Calu3 (cell line): ENCODE results near the gene CLEC2D. TPM values are rescaled to one million over a fixed set of nuclear protein-coding genes. Genes with fewer than 3 reads are reported as not detected.
A peak's percentile ranks its signal among the peaks of the same experiment; 100 is the strongest.
"Not testable (repeated sequence)": the region's sequence is repeated elsewhere in the genome, so short reads cannot be mapped to it uniquely, and the experiment has no call there.

ENCODE experiments used
- BruUV-seq: library from RNA; stranded (reverse); fragments of 400-500 nt; replicated peaks from 2 replicates; lab custom pipeline; 2021; lab: Mats Ljungman, UMichigan
- CTCF ChIA-PET: fragments of 300-600 bp; sonication (Branson Sonifier 250); formaldehyde crosslinking; loops from one replicate; lab custom pipeline; 2022; ENCODE audit warnings: antibody characterized with exemption; lab: Charles Lee
- DNase-seq: peaks from one replicate; pipeline ENCODE4 v3.0.0; 2022
- H3K27ac Mint-ChIP-seq: one replicate; pipeline ENCODE4 v1.8.0; 2022; ENCODE audit warnings: mixed read lengths; ENCODE audit not compliant: unreplicated experiment
- H3K27me3 Mint-ChIP-seq: one replicate; pipeline ENCODE4 v1.8.0; 2022; ENCODE audit warnings: mixed read lengths; ENCODE audit not compliant: unreplicated experiment
- H3K36me3 Mint-ChIP-seq: one replicate; pipeline ENCODE4 v1.8.0; 2022; ENCODE audit warnings: mild to moderate bottlenecking, moderate library complexity, mixed read lengths; ENCODE audit not compliant: insufficient read depth, unreplicated experiment
- H3K4me1 Mint-ChIP-seq: one replicate; pipeline ENCODE4 v1.8.0; 2022; ENCODE audit warnings: mild to moderate bottlenecking, low read depth, mixed read lengths; ENCODE audit not compliant: unreplicated experiment
- H3K4me3 Mint-ChIP-seq: one replicate; pipeline ENCODE4 v1.8.0; 2022; ENCODE audit warnings: mild to moderate bottlenecking, low read depth, moderate library complexity, mixed read lengths; ENCODE audit not compliant: unreplicated experiment
- H3K9me3 Mint-ChIP-seq: one replicate; pipeline ENCODE4 v1.8.0; 2022; ENCODE audit warnings: low read depth, mixed read lengths; ENCODE audit not compliant: unreplicated experiment
- CTCF ChIP-seq: fragments of 200-600 bp; IDR thresholded peaks from one replicate; pipeline ENCODE4 v1.8.0; 2022; ENCODE audit warnings: antibody characterized with exemption; ENCODE audit not compliant: unreplicated experiment
- intact Hi-C: fragments of 100-400 bp; cut with micrococcal nuclease; formaldehyde crosslinking; loops from one replicate; pipeline ENCODE4 v1.10.0; 2022; ENCODE audit not compliant: unreplicated experiment
- total RNA-seq: library from RNA; stranded (reverse); gene quantifications from 2 replicates; pipeline ENCODE4 v1.2.3, GENCODE V29; 2022

The CLEC2D gene
- total RNA-seq, 1 experiment from 2014 or later, result 5.8 TPM

DNA sequence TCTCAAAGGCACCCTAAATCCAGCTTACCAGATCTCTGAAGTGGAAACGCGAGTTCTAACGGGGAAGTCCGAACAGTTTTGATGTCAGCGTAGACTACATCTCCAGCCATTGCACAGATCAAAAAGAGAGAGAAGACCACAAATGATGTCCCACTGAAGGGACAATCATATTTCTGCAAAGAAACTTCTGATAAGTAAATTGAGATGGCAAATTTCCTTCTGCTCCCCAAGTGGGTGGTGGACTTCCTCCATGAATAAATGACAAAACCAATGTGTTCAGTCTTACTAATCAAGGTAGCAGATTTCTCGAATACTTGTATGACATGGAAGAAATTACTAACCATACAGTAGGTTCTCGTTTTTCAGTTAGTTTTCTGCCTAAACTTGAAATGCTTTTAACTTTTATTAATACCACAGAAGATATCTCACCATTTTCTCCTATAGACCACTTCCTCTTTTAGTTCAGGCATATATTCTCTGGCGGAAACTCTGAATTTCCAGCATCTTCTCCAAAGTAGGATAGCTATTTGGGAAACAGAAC, 63.5 kb downstream of the CLEC2D start, which contains the start of gene CLECL1:
Gene CLECL1 (minus strand): TSS at position 177 of the 541 bp plus-strand sequence.
- Mint-ChIP-seq H3K36me3 (no peaks in the 10 kb centered on the region), H3K9me3 (no peaks in the 10 kb centered on the region), H3K4me3 (no peak within 1 kb of the TSS), H3K27me3 (no peaks in the 10 kb centered on the region), H3K27ac (no peak within 1 kb of the TSS), H3K4me1 (peaks cover 9% of the 10 kb centered on the region)
- intact Hi-C loops, result no loop called here
- CTCF ChIA-PET, result no interaction called here
- DNase-seq, result no peak
- no peak for TF ChIP-seq CTCF
- no TSS peak for BruUV-seq

- TF ChIP-seq CTCF, result no peak
- intact Hi-C loops, result no loop called here
- Mint-ChIP-seq H3K4me3 (no peak overlapping the region), H3K4me1 (peaks cover 15% of the 10 kb centered on the region), H3K36me3 (peaks cover 5% of the 10 kb centered on the region), H3K27ac (no peak overlapping the region), H3K9me3 (no peaks in the 10 kb centered on the region), H3K27me3 (no peaks in the 10 kb centered on the region)
- DNase-seq, result no peak
- CTCF ChIA-PET, result no interaction called here
- no TSS peak for BruUV-seq
Observed at GRCh38 chr12:9735601-9736000, 66.1 kb downstream of the CLEC2D start.

GRCh38 chr12:9736936-9737705, 67.6 kb downstream of the CLEC2D start:
- no peak overlapping the region for H3K27ac Mint-ChIP-seq
- H3K4me1 Mint-ChIP-seq, result peaks cover 25% of the 10 kb centered on the region
- BruUV-seq, result no TSS peak
- no peaks in the 10 kb centered on the region for H3K9me3 Mint-ChIP-seq
- CTCF ChIA-PET, result no interaction called here
- H3K4me3 Mint-ChIP-seq, result no peak overlapping the region
- H3K27me3 Mint-ChIP-seq, result no peaks in the 10 kb centered on the region
- TF ChIP-seq CTCF, result no peak
- no peak for DNase-seq
- intact Hi-C loops, result no loop called here
- peaks cover 5% of the 10 kb centered on the region for H3K36me3 Mint-ChIP-seq

DNA sequence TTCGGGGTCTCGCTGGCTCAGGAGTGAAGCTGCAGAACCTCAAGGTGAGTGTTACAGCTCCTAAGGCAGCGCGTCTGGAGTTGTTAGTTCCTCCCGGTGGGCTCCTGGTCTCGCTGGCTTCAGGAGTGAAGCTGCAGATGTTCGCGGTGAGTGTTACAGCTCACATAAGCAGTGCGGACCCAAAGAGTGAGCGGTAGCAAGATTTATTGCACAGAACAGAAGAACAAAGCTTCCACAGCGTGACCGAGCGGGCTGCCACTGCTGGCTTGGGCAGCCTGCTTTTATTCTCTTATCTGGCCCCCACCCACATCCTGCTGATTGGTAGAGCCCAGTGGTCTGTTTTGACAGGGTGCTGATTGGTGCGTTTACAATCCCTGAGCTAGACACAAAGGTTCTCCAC, 69.4 kb downstream of the CLEC2D start:
- H3K4me3 Mint-ChIP-seq, DNase-seq, BruUV-seq, H3K27ac Mint-ChIP-seq, CTCF ChIA-PET, H3K36me3 Mint-ChIP-seq, H3K27me3 Mint-ChIP-seq, H3K9me3 Mint-ChIP-seq, intact Hi-C loops: not testable (repeated sequence)
- H3K4me1 Mint-ChIP-seq, result peaks cover 37% of the 10 kb centered on the region

GRCh38 chr12:9739404-9740105, 70.0 kb downstream of the CLEC2D start:
- BruUV-seq, H3K9me3 Mint-ChIP-seq, H3K36me3 Mint-ChIP-seq, H3K27ac Mint-ChIP-seq, H3K27me3 Mint-ChIP-seq: not testable (repeated sequence)
- CTCF ChIA-PET, result interaction anchor here (0.6 kb wide), 2 partner anchors 200 to 690 kb away, joined by 3 to 5 read pairs; no protein-coding TSS in a partner anchor
- Mint-ChIP-seq H3K4me1 (peaks cover 38% of the 10 kb centered on the region), H3K4me3 (peak overlapping the region; percentile 67)
- intact Hi-C loops, result loop anchor here (10.0 kb wide), 1 partner anchor 275 kb away; the partner anchor contains the start of gene CLEC12B
- DNase-seq, result peak; percentile 17
